Measurements from ENCODE around the gene PI3. TPM values are rescaled to one million over a fixed set of nuclear protein-coding genes. Genes with fewer than 3 reads are reported as not detected.

PI3 gene, protein sequence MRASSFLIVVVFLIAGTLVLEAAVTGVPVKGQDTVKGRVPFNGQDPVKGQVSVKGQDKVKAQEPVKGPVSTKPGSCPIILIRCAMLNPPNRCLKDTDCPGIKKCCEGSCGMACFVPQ
- 2.1 to 4.7 TPM (median 2.7 TPM) in 5 replicates for total RNA-seq (2022; extraction: Qiagen RNA extraction; ENCODE audit: low read depth)

DNA sequence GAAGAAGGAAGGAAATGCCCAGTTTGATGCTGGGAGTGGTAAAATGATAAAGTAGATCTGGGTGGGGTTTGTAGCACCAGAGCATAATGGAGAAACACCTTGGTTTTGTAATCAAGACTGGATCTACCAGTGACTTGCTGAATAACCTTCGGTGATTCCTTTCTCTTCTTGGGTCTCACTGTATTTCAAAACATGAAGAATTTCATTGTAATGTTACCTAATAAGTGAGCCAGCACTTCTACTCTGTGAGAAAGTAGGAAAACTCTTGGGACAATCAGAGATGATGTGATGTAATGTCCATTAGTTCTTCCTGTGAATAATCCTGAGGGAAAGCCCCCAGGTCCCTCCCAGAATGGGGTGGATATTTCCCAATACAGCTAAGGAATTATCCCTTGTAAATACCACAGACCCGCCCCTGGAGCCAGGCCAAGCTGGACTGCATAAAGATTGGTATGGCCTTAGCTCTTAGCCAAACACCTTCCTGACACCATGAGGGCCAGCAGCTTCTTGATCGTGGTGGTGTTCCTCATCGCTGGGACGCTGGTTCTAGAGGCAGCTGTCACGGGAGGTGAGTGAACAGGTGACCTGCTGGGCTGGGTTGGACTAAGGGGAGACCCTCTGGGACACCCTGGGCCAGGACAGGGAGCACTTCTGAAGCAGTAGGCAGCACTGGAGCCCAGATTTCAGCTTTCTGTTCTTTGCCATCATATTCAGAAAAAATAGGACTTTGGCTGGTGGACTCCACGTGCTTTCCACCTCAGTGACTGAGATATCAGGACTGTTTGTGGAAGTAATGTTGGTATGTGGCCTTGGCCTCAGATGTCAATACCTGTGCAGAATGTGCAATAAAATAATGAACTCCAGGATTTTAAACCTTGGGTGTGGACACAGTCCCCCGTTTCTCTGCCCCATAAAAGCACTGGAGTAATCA, at the start of gene PI3:
Gene PI3, plus strand, starts transcription at position 469 of the 931 bp plus-strand sequence. Its CDS starts 21 bp downstream, at position 490.

DNA sequence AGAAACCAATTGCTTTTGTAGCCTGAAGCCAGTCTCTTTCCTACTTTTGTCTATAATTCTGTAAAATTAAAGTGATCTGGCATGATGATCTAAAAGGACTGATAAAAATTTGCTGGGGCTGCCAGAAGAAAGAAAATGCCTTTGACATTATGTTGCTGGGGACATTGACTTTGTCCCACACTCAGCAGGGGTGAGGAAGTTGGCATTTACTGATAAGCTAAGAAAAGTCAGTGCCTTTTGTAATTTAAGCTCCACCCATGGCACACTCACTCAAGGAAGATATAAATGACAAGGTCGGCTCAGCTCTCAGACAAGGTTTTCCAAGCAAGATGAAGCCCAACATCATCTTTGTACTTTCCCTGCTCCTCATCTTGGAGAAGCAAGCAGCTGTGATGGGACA, 32.0 kb downstream of the PI3 start, which contains the start of gene SEMG1:
Gene SEMG1, plus strand, starts transcription at position 309 of the 400 bp plus-strand sequence. Its CDS starts 21 bp downstream, at position 330.

DNA sequence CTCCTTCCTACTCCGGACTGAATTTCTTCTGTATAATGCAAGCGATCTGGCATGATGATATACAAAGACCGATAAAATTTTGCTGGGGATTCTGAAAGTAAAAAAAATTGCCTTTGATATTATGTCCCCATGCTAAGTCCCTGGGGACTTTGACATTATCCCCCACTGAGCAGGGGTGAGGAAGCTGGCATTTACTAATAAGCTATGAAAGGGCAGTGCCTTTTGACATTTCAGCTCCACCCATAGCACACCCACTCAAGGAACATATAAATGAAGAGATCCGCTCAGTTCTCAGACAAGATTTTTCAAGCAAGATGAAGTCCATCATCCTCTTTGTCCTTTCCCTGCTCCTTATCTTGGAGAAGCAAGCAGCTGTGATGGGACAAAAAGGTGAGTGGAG, 46.4 kb downstream of the PI3 start, which contains the start of gene SEMG2:
Gene SEMG2, plus strand, starts transcription at position 298 of the 400 bp plus-strand sequence. Its CDS starts 17 bp downstream, at position 315.

Other genes with a start within 250 kb of the PI3 start
- 41.0 to 48.1 TPM (median 42.3 TPM) in 5 replicates for gene TOMM34, start 214.5 kb upstream of the PI3 start, total RNA-seq (2022; extraction: Qiagen RNA extraction; ENCODE audit: low read depth)
- gene STK4, start 208.4 kb upstream of the PI3 start, total RNA-seq (2022; extraction: Qiagen RNA extraction; ENCODE audit: low read depth): 11.1 to 14.8 TPM (median 14.0 TPM) in 5 replicates
- not detected in 5 replicates for gene KCNS1, start 73.8 kb upstream of the PI3 start, total RNA-seq (2022; extraction: Qiagen RNA extraction; ENCODE audit: low read depth)
- gene WFDC5, start 59.7 kb upstream of the PI3 start, total RNA-seq (2022; extraction: Qiagen RNA extraction; ENCODE audit: low read depth): not detected in 5 replicates
- gene WFDC12, start 50.4 kb upstream of the PI3 start, total RNA-seq (2022; extraction: Qiagen RNA extraction; ENCODE audit: low read depth): not detected in 5 replicates
- gene SEMG1, start 32.1 kb downstream of the PI3 start, total RNA-seq (2022; extraction: Qiagen RNA extraction; ENCODE audit: low read depth): not detected in 5 replicates
- not detected in 5 replicates for gene SEMG2, start 46.5 kb downstream of the PI3 start, total RNA-seq (2022; extraction: Qiagen RNA extraction; ENCODE audit: low read depth)
- 10.3 to 12.4 TPM (median 11.8 TPM) in 5 replicates for gene SLPI, start 79.7 kb downstream of the PI3 start, total RNA-seq (2022; extraction: Qiagen RNA extraction; ENCODE audit: low read depth)
- not detected in 5 replicates for gene RBPJL, start 131.9 kb downstream of the PI3 start, total RNA-seq (2022; extraction: Qiagen RNA extraction; ENCODE audit: low read depth)
- 0.14 to 0.22 TPM (median 0.17 TPM) in 4 of 5 replicates, not detected in the other for gene MATN4, start 133.4 kb downstream of the PI3 start, total RNA-seq (2022; extraction: Qiagen RNA extraction; ENCODE audit: low read depth)
- 128 to 148 TPM (median 143 TPM) in 5 replicates for gene SDC4, start 173.5 kb downstream of the PI3 start, total RNA-seq (2022; extraction: Qiagen RNA extraction; ENCODE audit: low read depth)
- gene SYS1, start 188.3 kb downstream of the PI3 start, total RNA-seq (2022; extraction: Qiagen RNA extraction; ENCODE audit: low read depth): 28.2 to 34.9 TPM (median 30.6 TPM) in 5 replicates
- not detected in 5 replicates for gene TP53TG5, start 203.4 kb downstream of the PI3 start, total RNA-seq (2022; extraction: Qiagen RNA extraction; ENCODE audit: low read depth)
- 25.1 to 32.4 TPM (median 27.5 TPM) in 5 replicates for gene DBNDD2, start 233.4 kb downstream of the PI3 start, total RNA-seq (2022; extraction: Qiagen RNA extraction; ENCODE audit: low read depth)
- 88.3 to 102 TPM (median 98.9 TPM) in 5 replicates for gene PIGT, start 241.2 kb downstream of the PI3 start, total RNA-seq (2022; extraction: Qiagen RNA extraction; ENCODE audit: low read depth)